HG03558 (cell line): ENCODE results near the gene BAIAP2L1.

Experiments
- ATAC-seq: cut with Tn5 transposase; IDR thresholded peaks from one replicate; pipeline ENCODE4 v1.9.1; 2021; ENCODE audit warnings: moderate number of reproducible peaks; ENCODE audit not compliant: unreplicated experiment; ENCODE audit errors: extremely low read depth

Gene BAIAP2L1

DNA sequence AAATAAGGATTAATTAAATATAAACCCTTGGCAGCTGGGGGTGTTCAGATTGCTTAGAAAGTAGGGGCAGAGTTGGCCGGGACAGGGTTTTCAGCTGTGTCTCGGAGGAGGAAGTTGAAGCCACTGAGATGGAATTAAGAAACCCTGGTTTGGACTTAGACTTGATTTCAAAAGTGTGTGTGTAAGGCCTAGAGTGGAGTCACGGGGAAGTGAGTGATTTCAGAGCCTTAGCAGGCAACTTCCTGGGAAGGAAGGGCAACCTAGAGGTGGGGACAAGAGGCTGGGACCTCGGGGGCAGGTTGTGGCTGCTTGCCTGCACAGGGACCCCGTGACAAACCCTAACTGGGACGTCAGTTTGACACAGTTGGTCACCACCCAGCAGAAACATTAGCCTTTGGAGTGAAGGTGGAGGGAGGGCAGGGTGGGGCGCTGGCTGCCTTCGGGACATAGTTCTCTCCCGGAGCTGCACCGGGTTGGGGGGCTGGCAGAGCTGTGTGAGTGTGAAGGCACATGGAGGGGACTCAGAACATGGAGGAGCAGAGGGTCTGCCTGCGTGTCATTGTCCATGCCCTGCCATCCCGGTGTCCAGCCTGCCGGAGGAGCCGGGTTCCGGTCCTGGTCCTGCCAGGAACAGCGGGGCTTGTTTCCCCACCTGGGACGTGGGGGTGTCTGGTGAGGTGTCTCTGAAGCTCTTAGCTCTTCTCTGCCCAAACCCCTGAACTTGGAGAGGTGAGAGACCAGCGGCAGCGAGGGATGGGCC is 117.6 kb downstream of the BAIAP2L1 start:
- no peak for ATAC-seq

- no peak for ATAC-seq
Observed at GRCh38 chr7:98282703-98283102, 118.2 kb downstream of the BAIAP2L1 start.

GRCh38 chr7:98281757-98282606 is 118.9 kb downstream of the BAIAP2L1 start:
- no peak for ATAC-seq

- peak; percentile 45 for ATAC-seq
Observed at GRCh38 chr7:98280791-98281756, 119.8 kb downstream of the BAIAP2L1 start, which contains the start of gene BRI3. Gene BRI3, plus strand, starts transcription at chr7:98281686. Its CDS starts 110 bp downstream, at chr7:98281796.

DNA sequence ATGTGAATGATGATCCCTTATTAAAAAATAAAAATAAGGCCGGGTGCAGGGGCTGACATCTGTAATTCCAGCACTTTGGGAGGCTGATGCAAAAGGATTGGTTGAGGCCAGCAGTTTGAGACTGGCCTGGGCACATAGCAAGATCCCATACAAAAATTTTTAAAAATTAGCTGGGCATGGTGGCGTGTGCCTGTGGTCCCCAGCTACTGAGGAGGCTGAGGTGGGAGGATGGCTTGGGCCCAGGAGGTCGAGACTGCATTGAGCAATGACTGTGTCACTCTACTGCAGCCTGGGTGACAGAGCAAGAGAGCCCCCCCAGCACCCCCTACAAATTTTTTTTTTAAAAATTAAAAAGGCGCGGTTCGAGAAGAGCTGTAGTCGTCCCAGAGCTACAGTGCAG is 120.6 kb downstream of the BAIAP2L1 start:
- no peak for ATAC-seq

- ATAC-seq = no peak
Observed at GRCh38 chr7:98278936-98279335, 122.0 kb downstream of the BAIAP2L1 start.

GRCh38 chr7:98278408-98278807 is 122.5 kb downstream of the BAIAP2L1 start:
- no peak for ATAC-seq

DNA sequence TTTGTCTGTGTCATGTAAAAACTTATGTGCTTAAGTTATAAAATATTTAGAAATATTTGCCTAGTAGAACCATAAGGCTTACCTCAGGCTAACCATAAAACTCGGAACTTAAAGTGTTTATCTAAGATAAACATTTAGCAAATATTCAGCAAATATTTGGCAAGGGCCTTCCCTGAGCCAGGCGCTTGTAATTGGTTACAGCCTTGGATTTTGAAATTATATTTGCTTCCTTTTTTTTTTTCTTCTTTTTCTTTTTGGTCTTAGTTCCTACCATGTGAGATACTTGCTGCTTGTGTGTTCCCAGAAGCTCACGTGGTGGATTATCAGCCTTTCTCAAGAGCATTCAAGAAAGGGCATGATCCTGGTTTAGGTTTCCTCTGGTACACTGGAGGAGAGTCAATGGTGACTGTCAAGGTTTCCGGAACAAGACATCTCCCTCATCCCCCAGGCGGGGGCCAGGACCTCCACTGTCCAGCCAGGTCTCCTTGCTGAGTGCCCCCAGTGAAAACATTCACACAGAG is 124.6 kb downstream of the BAIAP2L1 start:
- ATAC-seq = no peak

DNA sequence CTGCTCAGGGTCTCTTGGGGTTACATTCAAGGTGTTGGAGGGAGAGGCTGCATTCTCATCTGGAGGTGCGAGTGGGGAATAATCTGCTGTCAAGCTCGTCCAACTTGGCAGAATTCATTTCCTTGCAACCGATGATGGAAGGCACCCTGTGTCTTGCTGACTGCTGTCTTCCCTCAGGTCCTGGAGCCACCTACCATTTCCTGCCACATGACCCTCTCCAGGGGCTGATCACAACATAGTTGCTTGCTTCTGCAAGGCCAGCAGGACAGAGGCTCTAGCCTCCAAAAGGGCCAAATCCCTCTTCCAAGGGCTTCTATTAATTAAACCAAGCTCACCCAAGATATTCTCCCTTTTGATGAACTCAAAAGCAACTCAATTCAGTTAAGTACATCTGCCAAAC is 133.6 kb downstream of the BAIAP2L1 start:
- no peak for ATAC-seq

GRCh38 chr7:98266840-98267239 is 134.1 kb downstream of the BAIAP2L1 start:
- ATAC-seq = no peak

DNA sequence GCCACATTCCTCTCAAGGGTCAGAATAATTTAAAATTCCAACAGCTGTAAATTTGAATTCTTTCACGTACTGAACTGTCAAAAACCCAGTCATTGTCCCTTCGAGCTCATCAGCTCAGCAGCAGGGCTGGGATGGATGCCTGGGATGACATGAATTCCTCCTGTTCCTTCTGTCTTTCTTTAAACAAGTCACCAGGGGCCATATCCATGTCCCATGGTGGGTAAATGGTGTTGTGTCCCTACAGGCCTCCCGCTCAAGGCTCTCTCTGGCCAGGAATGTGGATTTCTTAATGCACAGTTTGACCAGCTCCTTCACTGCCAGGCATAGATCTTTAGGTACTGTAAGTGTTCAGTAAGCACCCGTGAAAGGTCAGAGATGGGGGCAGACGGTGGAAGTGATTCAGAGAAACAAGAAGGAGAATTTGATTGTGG is 135.0 kb downstream of the BAIAP2L1 start:
- ATAC-seq = no peak

- ATAC-seq = no peak
Observed at GRCh38 chr7:98257701-98258100, 143.2 kb downstream of the BAIAP2L1 start.

DNA sequence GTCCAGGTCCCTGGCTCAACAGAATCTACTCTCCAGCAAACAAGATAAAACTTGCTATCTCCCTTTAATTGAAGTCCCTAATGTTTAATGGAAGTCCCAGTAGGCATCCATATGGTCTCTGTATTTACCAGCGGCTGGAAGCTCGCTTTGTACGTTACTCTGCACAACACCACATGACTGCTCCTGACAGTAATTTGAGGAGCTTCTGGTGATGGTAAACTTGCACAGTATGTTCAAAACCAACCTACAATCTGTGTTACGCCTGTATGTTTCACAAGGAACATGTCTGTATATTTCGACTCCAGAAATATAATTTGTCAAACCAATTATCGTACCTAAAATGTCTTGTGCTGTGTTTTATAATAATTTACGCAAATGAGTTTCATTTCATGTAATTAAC is 144.5 kb downstream of the BAIAP2L1 start:
- no peak for ATAC-seq

- ATAC-seq = no peak
Observed at GRCh38 chr7:98254951-98255610, 145.8 kb downstream of the BAIAP2L1 start.

DNA sequence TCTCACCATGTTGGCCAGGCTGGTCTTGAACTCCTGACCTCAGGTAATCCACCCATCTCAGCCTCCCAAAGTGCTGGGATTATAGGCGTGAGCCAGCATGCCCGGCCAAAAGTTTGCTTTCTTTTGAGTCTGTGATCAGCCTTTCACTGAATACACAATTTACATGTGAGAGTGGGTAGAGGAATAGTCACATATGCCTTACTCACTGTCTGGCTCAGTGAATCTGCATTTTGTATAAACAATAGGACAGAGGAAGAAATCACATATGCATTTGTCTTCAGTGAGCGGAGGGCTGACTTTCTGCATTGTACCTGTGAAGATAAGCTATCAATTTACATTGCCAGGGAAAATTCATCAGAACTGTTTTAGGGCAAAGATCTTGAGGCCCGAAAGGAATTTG is 146.4 kb downstream of the BAIAP2L1 start:
- no peak for ATAC-seq

DNA sequence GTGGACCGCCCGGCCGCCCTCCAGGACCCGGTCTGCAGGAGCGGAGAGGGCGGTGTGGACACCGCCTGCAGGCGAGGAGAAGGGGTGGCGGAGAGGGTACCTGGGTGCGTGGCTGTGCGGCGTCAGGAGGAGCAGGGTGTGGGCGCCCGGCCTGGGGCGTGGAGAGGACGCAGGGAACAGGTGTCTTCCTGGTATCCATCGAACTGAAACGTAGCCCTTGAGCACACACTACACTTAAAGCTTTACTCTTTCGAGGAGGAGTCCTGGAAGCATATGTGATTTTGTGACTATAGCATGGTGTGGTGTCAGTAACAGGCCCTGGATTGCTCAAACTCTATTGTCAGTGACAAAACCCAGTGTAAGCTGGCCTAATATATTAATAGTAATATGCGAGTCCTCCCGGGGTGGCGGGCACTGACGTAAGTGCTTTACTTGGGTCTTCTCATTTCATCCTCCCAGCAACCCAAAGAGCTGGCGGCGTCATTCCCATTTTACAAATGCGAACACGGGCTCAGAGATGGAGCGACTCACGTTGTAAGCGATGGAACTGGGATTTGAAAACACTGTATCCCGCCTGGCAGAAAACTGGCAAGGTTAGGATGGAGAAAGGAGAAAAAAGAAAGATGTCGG is 148.3 kb downstream of the BAIAP2L1 start:
- ATAC-seq = no peak

DNA sequence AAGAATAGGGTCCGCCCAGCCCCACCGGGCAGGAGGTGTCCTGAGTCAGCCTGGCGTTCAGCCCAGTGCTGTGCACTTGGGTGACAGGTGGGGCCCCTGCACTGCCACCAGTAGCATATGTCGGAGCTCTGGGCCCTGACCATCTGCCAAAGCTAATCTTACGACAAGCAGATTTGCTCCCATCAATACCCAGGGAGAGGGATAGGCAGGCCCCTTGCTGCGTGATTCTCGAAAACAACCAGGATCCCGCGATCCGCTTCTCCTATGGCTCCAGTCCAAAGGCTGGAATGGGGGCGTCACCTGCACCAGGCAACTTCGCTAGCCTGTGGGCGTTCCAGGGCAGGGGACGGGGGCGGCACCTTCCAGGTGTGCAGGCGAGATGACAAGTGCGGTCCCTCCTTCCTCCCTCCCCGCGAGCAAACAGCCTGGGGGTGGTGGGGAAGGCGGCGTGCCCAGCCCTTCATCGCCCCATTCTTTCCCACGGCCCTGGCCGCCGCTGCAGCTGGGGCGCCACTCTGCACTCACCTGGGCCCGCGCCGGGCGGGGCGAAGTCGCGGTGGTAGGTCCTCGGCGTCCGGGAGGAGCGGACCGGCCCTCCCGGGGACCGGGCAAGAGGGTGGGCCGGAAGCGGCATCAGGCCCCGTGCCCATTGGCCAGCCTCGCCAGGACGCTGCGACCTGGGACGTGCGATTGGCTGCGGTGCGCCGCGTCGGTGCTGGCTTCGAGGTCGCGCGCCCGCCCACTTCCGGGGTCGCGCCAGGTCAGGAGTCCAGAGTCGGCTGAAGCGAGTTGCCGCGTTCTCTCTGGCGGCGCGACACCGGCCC is 149.1 kb downstream of the BAIAP2L1 start, which contains the start of gene TECPR1:
Gene TECPR1 (minus strand): TSS at position 632 of the 824 bp plus-strand sequence. CDS start 6,086 bp downstream, outside the sequence.
- ATAC-seq = peak; percentile 91

DNA sequence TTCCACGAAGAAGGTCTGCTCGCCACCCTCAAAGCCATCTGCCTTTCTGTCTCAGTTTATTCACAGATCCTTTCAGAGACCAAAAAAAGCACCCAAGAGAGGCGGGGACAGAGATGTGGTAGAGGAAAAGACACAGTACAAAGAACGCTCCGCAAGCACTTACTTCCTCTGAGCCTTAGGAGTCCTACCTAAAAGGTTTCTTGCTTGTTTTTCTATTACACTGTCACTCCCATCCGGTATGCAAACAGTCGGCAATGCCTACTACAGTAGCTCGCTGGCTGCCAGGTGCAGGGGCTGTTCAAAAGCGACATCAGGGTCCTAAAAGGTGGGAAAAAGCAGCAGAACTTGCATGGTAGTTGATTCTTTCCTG is 149.7 kb downstream of the BAIAP2L1 start:
- ATAC-seq = no peak
